IMR-90 (cell line): ENCODE measurements around the gene PRKCE. TPM values are rescaled to one million over a fixed set of nuclear protein-coding genes. Genes with fewer than 3 reads are reported as not detected.

ENCODE experiments used
- ATAC-seq: fragments of 200-7000 bp; cut with Tn5 transposase; 2 replicates; pipeline ENCODE4 v1.9.1; 2020; ENCODE audit warnings: low read depth, mild to moderate bottlenecking, moderate library complexity
- BruUV-seq: library from RNA; stranded (reverse); fragments of 400-500 nt; replicated peaks from 2 replicates; lab custom pipeline; 2021; lab: Mats Ljungman, UMichigan
- CTCF ChIA-PET: fragments of 300-600 bp; formaldehyde crosslinking; extraction: SDS; loops from one replicate; lab custom pipeline; 2021; ENCODE audit warnings: antibody characterized with exemption; lab: Yijun Ruan, JAX
- POLR2A ChIA-PET: fragments of 300-600 bp; sonication (Branson Sonifier 250); formaldehyde crosslinking; loops from one replicate; lab custom pipeline; 2022; ENCODE audit warnings: antibody characterized with exemption; ENCODE audit not compliant: unreplicated experiment; lab: Charles Lee
- DNase-seq: peaks from one replicate; pipeline ENCODE4 v3.0.0; 2013
- H2AFZ ChIP-seq: replicated peaks from 2 replicates; pipeline ENCODE3; 2013; ENCODE audit warnings: low read length, mild to moderate bottlenecking; ENCODE audit not compliant: poor library complexity
- H2AK5ac ChIP-seq: 2 replicates; pipeline ENCODE4 v1.6.1; 2013; ENCODE audit warnings: low read depth, low read length, inconsistent platforms
- H2AK9ac ChIP-seq: replicated peaks from 2 replicates; pipeline ENCODE3; 2013; ENCODE audit warnings: mild to moderate bottlenecking, low read depth, low read length, moderate library complexity; ENCODE audit not compliant: poor library complexity
- H2BK120ac ChIP-seq: 2 replicates; pipeline ENCODE4 v1.6.1; 2013; ENCODE audit warnings: low read depth, low read length, inconsistent platforms
- H2BK15ac ChIP-seq: 3 replicates; pipeline ENCODE4 v1.6.1; 2013; ENCODE audit warnings: low read depth, low read length, inconsistent platforms
- H2BK20ac ChIP-seq: 2 replicates; pipeline ENCODE4 v1.6.1; 2013; ENCODE audit warnings: low read depth, mild to moderate bottlenecking, inconsistent platforms, low read length, moderate library complexity
- H2BK5ac ChIP-seq: 2 replicates; pipeline ENCODE4 v1.6.1; 2013; ENCODE audit warnings: mild to moderate bottlenecking, low read depth, low read length, inconsistent platforms; ENCODE audit not compliant: poor library complexity, severe bottlenecking
- H3K14ac ChIP-seq: replicated peaks from 2 replicates; pipeline ENCODE4 v1.6.1; 2013; ENCODE audit warnings: low read depth, low read length, inconsistent platforms
- H3K18ac ChIP-seq: 2 replicates; pipeline ENCODE4 v1.6.1; 2013; ENCODE audit warnings: low read depth, low read length, control low read depth
- H3K23ac ChIP-seq: 2 replicates; pipeline ENCODE4 v1.6.1; 2013; ENCODE audit warnings: low read depth, low read length, inconsistent platforms
- H3K27ac ChIP-seq: 2 replicates; pipeline ENCODE4 v1.5.1; 2013; ENCODE audit warnings: mild to moderate bottlenecking, control low read depth, low read length; ENCODE audit not compliant: insufficient read depth
- H3K27me3 ChIP-seq: 2 replicates; pipeline ENCODE4 v1.6.1; 2013; ENCODE audit warnings: low read length; ENCODE audit not compliant: control insufficient read depth, insufficient read depth
- H3K36me3 ChIP-seq: 2 replicates; pipeline ENCODE4 v1.6.1; 2013; ENCODE audit warnings: low read length, mixed read lengths; ENCODE audit not compliant: control insufficient read depth, insufficient read depth
- H3K4ac ChIP-seq: 2 replicates; pipeline ENCODE4 v1.6.1; 2013; ENCODE audit warnings: low read depth, low read length, inconsistent platforms
- H3K4me1 ChIP-seq: 2 replicates; pipeline ENCODE4 v1.6.1; 2013; ENCODE audit warnings: low read length, mixed read lengths; ENCODE audit not compliant: control insufficient read depth, insufficient read depth
- H3K4me2 ChIP-seq: 2 replicates; pipeline ENCODE4 v1.6.1; 2013; ENCODE audit warnings: low read depth, mild to moderate bottlenecking, control low read depth, low read length, moderate library complexity
- H3K4me3 ChIP-seq: 2 replicates; pipeline ENCODE4 v1.5.1; 2013; ENCODE audit warnings: low read depth, mild to moderate bottlenecking, control low read depth, low read length, moderate library complexity; ENCODE audit not compliant: insufficient read depth
- H3K56ac ChIP-seq: 2 replicates; pipeline ENCODE4 v1.6.1; 2013; ENCODE audit warnings: low read length, inconsistent platforms; ENCODE audit not compliant: insufficient read depth; ENCODE audit errors: extremely low read depth
- H3K79me1 ChIP-seq, 2 experiments: 2 replicates each; pipeline ENCODE4 v1.6.1; 2013; ENCODE audit warnings: low read length in 2 of 2, inconsistent platforms in 1 of 2, low read depth in 1 of 2
- H3K9ac ChIP-seq: 2 replicates; pipeline ENCODE4 v1.6.1; 2013; ENCODE audit warnings: low read depth, low read length, control low read depth
- H3K9me1 ChIP-seq: 2 replicates; pipeline ENCODE4 v1.6.1; 2013; ENCODE audit warnings: low read length, inconsistent platforms; ENCODE audit not compliant: insufficient read depth
- H3K9me3 ChIP-seq: 2 replicates; pipeline ENCODE4 v1.6.1; 2013; ENCODE audit warnings: low read length; ENCODE audit not compliant: control insufficient read depth, insufficient read depth
- H4K20me1 ChIP-seq: 2 replicates; pipeline ENCODE4 v1.6.1; 2013; ENCODE audit warnings: low read length, inconsistent platforms; ENCODE audit not compliant: insufficient read depth
- H4K5ac ChIP-seq: 2 replicates; pipeline ENCODE4 v1.6.1; 2013; ENCODE audit warnings: mild to moderate bottlenecking, low read depth, low read length, control low read depth
- H4K8ac ChIP-seq, 2 experiments: 2 replicates each; pipeline ENCODE4 v1.6.1; 2013; ENCODE audit warnings: low read depth in 2 of 2, low read length in 2 of 2, control low read depth in 1 of 2, inconsistent platforms in 1 of 2
- H4K91ac ChIP-seq: 2 replicates; pipeline ENCODE4 v1.6.1; 2013; ENCODE audit warnings: low read depth, low read length, inconsistent platforms; ENCODE audit not compliant: insufficient read depth
- CEBPB ChIP-seq: IDR thresholded peaks from 2 replicates; pipeline ENCODE4 v1.6.1; 2012; ENCODE audit warnings: low read depth, low read length, improper control_type of control experiment
- RFX5 ChIP-seq: IDR thresholded peaks from 2 replicates; pipeline ENCODE4 v1.8.0; 2012; ENCODE audit warnings: low read depth, mild to moderate bottlenecking, low read length, moderate library complexity
- WGBS, 2 experiments: methylation state at CpG; one replicate each; pipeline versions ENCODE4 v1.1.5 to v1.1.7; 2013; ENCODE audit warnings: missing lambda C conversion rate in 2 of 2; ENCODE audit not compliant: insufficient read length in 1 of 2; ENCODE audit errors: extremely low coverage in 2 of 2; 5-methylcytosine and 5-hydroxymethylcytosine counted together
- dilution Hi-C: fragments of 300-500 bp; cut with HindIII; formaldehyde crosslinking; loops from one replicate; pipeline ENCODE4 v1.14.3; 2018; ENCODE audit warnings: low sequenced_read_pairs; ENCODE audit not compliant: unreplicated experiment
- in situ Hi-C: fragments of 300-500 bp; cut with MboI; formaldehyde crosslinking; loops from 3 replicates; pipeline ENCODE4 v1.14.3; 2019; ENCODE audit warnings: low sequenced_read_pairs, inconsistent platforms, mixed read lengths
- intact Hi-C: fragments of 100-400 bp; cut with micrococcal nuclease; formaldehyde crosslinking; loops from 2 replicates; pipeline ENCODE4 v1.10.0; 2022
- polyA plus RNA-seq, 3 experiments: library from polyadenylated mRNA; depleted of rRNA; stranded (reverse); fragments of >200 nt; gene quantifications; 2 replicates each; pipeline ENCODE4 v1.2.3, GENCODE V29; 2012; ENCODE audit warnings: low replicate concordance in 1 of 3
- total RNA-seq: library from RNA; depleted of rRNA; stranded (reverse); fragments of >200 nt; gene quantifications from 2 replicates; pipeline ENCODE4 v1.2.3, GENCODE V29; 2012

The PRKCE gene
- total and polyA plus RNA-seq, 2 of the 4 experiments (the other 2 are of a cell fraction), result 8.1 to 32.4 TPM

GRCh38 chr2:46162329-46163097, 511.0 kb downstream of the PRKCE start:
- H2AK9ac ChIP-seq, result no peak overlapping the region
- in situ Hi-C loops, result no loop called here
- CTCF ChIA-PET, result interaction anchor here (0.8 kb wide), 1 partner anchor 16 kb away, joined by 3 read pairs; no protein-coding TSS in a partner anchor

More at GRCh38 chr2:46162329-46163097, 511.0 kb downstream of the PRKCE start:
- H3K4me2 ChIP-seq, result no peak overlapping the region
- dilution Hi-C loops, result no loop called here
- no peak overlapping the region for H2BK5ac ChIP-seq
- no peak overlapping the region for H2BK15ac ChIP-seq
- peaks cover 33% of the 10 kb centered on the region for H3K4me1 ChIP-seq
- no peak overlapping the region for H3K9ac ChIP-seq
- peak overlapping the region; percentile 51; the same call in 1 of the 2 replicates for H2AK5ac ChIP-seq
- peaks cover 0 to 18% of the 10 kb centered on the region in 2 experiments; a peak in 2 of 4 replicates for H3K79me1 ChIP-seq
- H4K8ac ChIP-seq, result no peak overlapping the region
- BruUV-seq, result no TSS peak
- H4K5ac ChIP-seq, result no peak overlapping the region
- H3K36me3 ChIP-seq, result peaks cover 12% of the 10 kb centered on the region; the same call in 1 of the 2 replicates
- H3K27me3 ChIP-seq, result no peaks in the 10 kb centered on the region
- 100% methylated on average over 3 of the region's 11 CpGs; no CpG with 5 or more reads in 1 of the 2 experiments for WGBS, 2 experiments
- H2AFZ ChIP-seq, result no peak overlapping the region
- H3K56ac ChIP-seq, result no peak overlapping the region
- H3K27ac ChIP-seq, result no peak overlapping the region
- H4K20me1 ChIP-seq, result no peaks in the 10 kb centered on the region
- ATAC-seq (no peak), DNase-seq (peak; percentile 38)
- intact Hi-C loops, result no loop called here
- H3K9me1 ChIP-seq, result peaks cover 36% of the 10 kb centered on the region
- no peaks in the 10 kb centered on the region for H3K9me3 ChIP-seq
- H3K23ac ChIP-seq, result no peak overlapping the region
- POLR2A ChIA-PET, result no interaction called here
- peak overlapping the region; percentile 16; the same call in 1 of the 2 replicates for H4K91ac ChIP-seq
- no peak overlapping the region for H2BK20ac ChIP-seq
- H2BK120ac ChIP-seq, result peak overlapping the region; percentile 3; the same call in 1 of the 2 replicates
- H3K18ac ChIP-seq, result no peak overlapping the region
- H3K14ac ChIP-seq, result peak overlapping the region; percentile 7; the same call in 1 of the 2 replicates
- TF ChIP-seq CEBPB, result peak; percentile 7; the same call in 1 of the 2 replicates
- no peak for TF ChIP-seq RFX5
- H3K4me3 ChIP-seq, result no peak overlapping the region
- H3K4ac ChIP-seq, result peak overlapping the region; percentile 19
